ENCODE results near the gene SCAF11. TPM values are rescaled to one million over a fixed set of nuclear protein-coding genes. Genes with fewer than 3 reads are reported as not detected.
A peak's percentile ranks its signal among the peaks of the same experiment; 100 is the strongest.

SCAF11 gene
- total RNA-seq, 2 experiments from 2014 or later = 130 TPM

- no peak overlapping the region for H3K4me3 ChIP-seq (ENCODE audit: low read depth, low read length, poor library complexity, severe bottlenecking)
- H2AFZ ChIP-seq (ENCODE audit: low read length) = no peak overlapping the region
- no peak overlapping the region for H3K27ac ChIP-seq (ENCODE audit: low read depth, low read length, poor library complexity, severe bottlenecking)
- intact Hi-C loops (cut with micrococcal nuclease; ENCODE audit: unreplicated experiment) = loop anchor here (10.0 kb wide), 1 partner anchor 369 kb away; no protein-coding TSS in a partner anchor
- no peak for DNase-seq (ENCODE audit: low spot score)
- no peaks in the 10 kb centered on the region for H3K9me3 ChIP-seq (ENCODE audit: low read length)
- peaks cover 19% of the 10 kb centered on the region for H3K4me1 ChIP-seq (ENCODE audit: insufficient read depth, low read length, poor library complexity, severe bottlenecking)
- TF ChIP-seq, protein P1, sequence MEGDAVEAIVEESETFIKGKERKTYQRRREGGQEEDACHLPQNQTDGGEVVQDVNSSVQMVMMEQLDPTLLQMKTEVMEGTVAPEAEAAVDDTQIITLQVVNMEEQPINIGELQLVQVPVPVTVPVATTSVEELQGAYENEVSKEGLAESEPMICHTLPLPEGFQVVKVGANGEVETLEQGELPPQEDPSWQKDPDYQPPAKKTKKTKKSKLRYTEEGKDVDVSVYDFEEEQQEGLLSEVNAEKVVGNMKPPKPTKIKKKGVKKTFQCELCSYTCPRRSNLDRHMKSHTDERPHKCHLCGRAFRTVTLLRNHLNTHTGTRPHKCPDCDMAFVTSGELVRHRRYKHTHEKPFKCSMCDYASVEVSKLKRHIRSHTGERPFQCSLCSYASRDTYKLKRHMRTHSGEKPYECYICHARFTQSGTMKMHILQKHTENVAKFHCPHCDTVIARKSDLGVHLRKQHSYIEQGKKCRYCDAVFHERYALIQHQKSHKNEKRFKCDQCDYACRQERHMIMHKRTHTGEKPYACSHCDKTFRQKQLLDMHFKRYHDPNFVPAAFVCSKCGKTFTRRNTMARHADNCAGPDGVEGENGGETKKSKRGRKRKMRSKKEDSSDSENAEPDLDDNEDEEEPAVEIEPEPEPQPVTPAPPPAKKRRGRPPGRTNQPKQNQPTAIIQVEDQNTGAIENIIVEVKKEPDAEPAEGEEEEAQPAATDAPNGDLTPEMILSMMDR (conservative IDR thresholded peaks at IDR 0.05; ENCODE audit: low read length) = no peak
- no peak for TF ChIP-seq EZH2phosphoT487 (IDR thresholded peaks at IDR 0.05; ENCODE audit: borderline replicate concordance, low read depth, low read length)
- peaks cover 26% of the 10 kb centered on the region for H3K36me3 ChIP-seq (ENCODE audit: insufficient read depth, low read length)
- H3K4me2 ChIP-seq (ENCODE audit: low read length) = peak overlapping the region; percentile 55
- no TSS peak for BruUV-seq (replicated peaks)
- no peaks in the 10 kb centered on the region for H4K20me1 ChIP-seq (ENCODE audit: insufficient read depth, low read length)
- H3K79me2 ChIP-seq (ENCODE audit: insufficient read depth, low read depth, low read length) = no peaks in the 10 kb centered on the region
- CTCF ChIA-PET (ENCODE audit: unreplicated experiment) = no interaction called here
- no peaks in the 10 kb centered on the region for H3K9me2 ChIP-seq (ENCODE audit: insufficient read depth, low read length)
- POLR2A ChIA-PET = interaction anchor here (0.6 to 2.1 kb wide), 4 partner anchors 10 to 61 kb away, joined by 3 to 5 read pairs (median 4); no protein-coding TSS in a partner anchor
Measured at GRCh38 chr12:45914090-45914489, 76.3 kb downstream of the SCAF11 start.

DNA sequence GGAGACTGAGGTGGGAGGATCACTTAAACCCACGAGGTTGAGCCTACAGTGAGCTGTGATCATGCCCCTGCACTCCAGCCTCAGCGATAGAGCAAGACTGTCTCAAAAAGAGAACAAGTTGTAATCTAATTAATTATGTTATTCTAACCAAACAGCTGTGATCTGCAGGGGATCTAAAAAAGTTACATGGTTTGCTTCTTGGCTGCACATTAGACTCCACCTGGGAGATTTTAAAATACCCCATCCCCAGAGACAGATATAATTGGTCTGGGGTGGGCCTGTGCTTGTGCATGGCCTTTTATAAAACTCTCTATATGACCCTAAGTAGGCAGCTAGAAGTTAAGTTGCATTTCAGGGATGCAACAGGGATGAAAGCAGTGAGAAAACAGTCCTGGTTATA, 76.7 kb downstream of the SCAF11 start:
- POLR2A ChIA-PET = interaction anchor here (1.3 to 2.1 kb wide), 3 partner anchors 9 to 62 kb away, joined by 3 to 5 read pairs (median 5); no protein-coding TSS in a partner anchor
- no peaks in the 10 kb centered on the region for H3K9me2 ChIP-seq (ENCODE audit: insufficient read depth, low read length)
- no peak for TF ChIP-seq EZH2phosphoT487 (IDR thresholded peaks at IDR 0.05; ENCODE audit: borderline replicate concordance, low read depth, low read length)
- TF ChIP-seq, protein P1 (conservative IDR thresholded peaks at IDR 0.05; ENCODE audit: low read length) = no peak
- no peak overlapping the region for H3K27ac ChIP-seq (ENCODE audit: low read depth, low read length, poor library complexity, severe bottlenecking)
- no peak overlapping the region for H3K4me3 ChIP-seq (ENCODE audit: low read depth, low read length, poor library complexity, severe bottlenecking)
- DNase-seq (ENCODE audit: low spot score) = peak; percentile 7
- CTCF ChIA-PET (ENCODE audit: unreplicated experiment) = no interaction called here
- no peaks in the 10 kb centered on the region for H3K79me2 ChIP-seq (ENCODE audit: insufficient read depth, low read depth, low read length)
- H3K9me3 ChIP-seq (ENCODE audit: low read length) = no peaks in the 10 kb centered on the region
- H3K4me1 ChIP-seq (ENCODE audit: insufficient read depth, low read length, poor library complexity, severe bottlenecking) = peaks cover 19% of the 10 kb centered on the region
- intact Hi-C loops (cut with micrococcal nuclease; ENCODE audit: unreplicated experiment) = loop anchor here (10.0 kb wide), 1 partner anchor 369 kb away; no protein-coding TSS in a partner anchor
- H3K36me3 ChIP-seq (ENCODE audit: insufficient read depth, low read length) = peaks cover 26% of the 10 kb centered on the region
- H3K4me2 ChIP-seq (ENCODE audit: low read length) = peak overlapping the region; percentile 55
- no TSS peak for BruUV-seq (replicated peaks)
- no peak overlapping the region for H2AFZ ChIP-seq (ENCODE audit: low read length)
- H4K20me1 ChIP-seq (ENCODE audit: insufficient read depth, low read length) = no peaks in the 10 kb centered on the region

DNA sequence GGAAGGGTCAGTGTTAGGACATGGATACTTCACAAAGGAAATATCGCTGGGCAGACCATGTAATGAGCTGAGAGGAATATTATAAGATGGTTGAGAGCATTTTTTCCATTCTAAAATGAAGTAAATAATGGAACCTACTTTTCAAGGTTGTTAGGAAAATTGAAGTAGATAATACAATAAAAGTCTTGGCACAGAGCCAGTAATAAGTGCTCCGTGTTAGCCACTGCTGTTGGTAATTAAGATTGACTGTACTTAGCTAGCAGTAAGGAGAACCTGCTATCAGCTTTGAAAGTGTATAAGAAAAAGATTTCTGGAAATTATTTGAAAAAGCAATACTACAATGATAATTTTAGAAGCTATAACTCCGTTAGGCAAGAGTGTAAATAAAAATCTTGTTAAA, 77.6 kb downstream of the SCAF11 start:
- H2AFZ ChIP-seq (ENCODE audit: low read length) = no peak overlapping the region
- H3K36me3 ChIP-seq (ENCODE audit: insufficient read depth, low read length) = peaks cover 26% of the 10 kb centered on the region
- H3K79me2 ChIP-seq (ENCODE audit: insufficient read depth, low read depth, low read length) = no peaks in the 10 kb centered on the region
- no peak overlapping the region for H3K4me3 ChIP-seq (ENCODE audit: low read depth, low read length, poor library complexity, severe bottlenecking)
- ChIA-PET POLR2A (interaction anchor here (0.7 to 2.1 kb wide), 4 partner anchors 8 to 64 kb away, joined by 3 to 5 read pairs (median 4); no protein-coding TSS in a partner anchor), CTCF (ENCODE audit: unreplicated experiment) (no interaction called here)
- intact Hi-C loops (cut with micrococcal nuclease; ENCODE audit: unreplicated experiment) = loop anchor here (10.0 kb wide), 1 partner anchor 368 kb away; no protein-coding TSS in a partner anchor
- DNase-seq (ENCODE audit: low spot score) = no peak
- TF ChIP-seq, protein P1 (conservative IDR thresholded peaks at IDR 0.05; ENCODE audit: low read length) = no peak
- no peak for TF ChIP-seq EZH2phosphoT487 (IDR thresholded peaks at IDR 0.05; ENCODE audit: borderline replicate concordance, low read depth, low read length)
- no peak overlapping the region for H3K27ac ChIP-seq (ENCODE audit: low read depth, low read length, poor library complexity, severe bottlenecking)
- H4K20me1 ChIP-seq (ENCODE audit: insufficient read depth, low read length) = no peaks in the 10 kb centered on the region
- H3K4me1 ChIP-seq (ENCODE audit: insufficient read depth, low read length, poor library complexity, severe bottlenecking) = peaks cover 26% of the 10 kb centered on the region
- H3K9me3 ChIP-seq (ENCODE audit: low read length) = no peaks in the 10 kb centered on the region
- peak overlapping the region; percentile 55; the same call in 1 of the 2 replicates for H3K4me2 ChIP-seq (ENCODE audit: low read length)
- no TSS peak for BruUV-seq (replicated peaks)
- H3K9me2 ChIP-seq (ENCODE audit: insufficient read depth, low read length) = no peaks in the 10 kb centered on the region
